Measurements from ENCODE around the gene KDM4E. TPM values are rescaled to one million over a fixed set of nuclear protein-coding genes. Genes with fewer than 3 reads are reported as not detected.

The KDM4E gene
- total and polyA plus RNA-seq, 9 of the 15 experiments (the other 6 are each of a cell fraction or from before 2014, with no cell fraction given), result 0.04 TPM; not detected in 8

- TF ChIP-seq DNMT1 (IDR thresholded peaks at IDR 0.05) (no peak), ZKSCAN3 (CRISPR knock-in tag; IDR thresholded peaks at IDR 0.05) (no peak), NFIC (IDR thresholded peaks at IDR 0.05) (no peak), ZBTB8A (IDR thresholded peaks at IDR 0.05; ENCODE audit: partially characterized antibody) (no peak), CHD2 (IDR thresholded peaks at IDR 0.05; ENCODE audit: low read depth, low read length) (0 out of 2 replicates have a peak, but pooled peaks have one; percentile 28), KDM4B (IDR thresholded peaks at IDR 0.05; ENCODE audit: borderline replicate concordance in 2 of 2, low read depth in 1 of 2) (no peak), MAX (CRISPR knock-in tag; IDR thresholded peaks at IDR 0.05) (peak; percentile 55; the same call in 1 of the 2 replicates), SNRNP70 (optimal IDR thresholded peaks at IDR 0.05; ENCODE audit: low read depth, low read length) (no peak), MEF2D (tag; conservative IDR thresholded peaks at IDR 0.05; ENCODE audit: low read depth) (no peak), ZC3H11A (IDR thresholded peaks at IDR 0.05; ENCODE audit: low read depth, low read length) (0 out of 2 replicates have a peak, but pooled peaks have one; percentile 59), CBFB (CRISPR knock-in tag; IDR thresholded peaks at IDR 0.05) (no peak), UBTF (IDR thresholded peaks at IDR 0.05; ENCODE audit: borderline replicate concordance in 1 of 2, low read depth in 2 of 2, low read length in 2 of 2) (no peak), ZFP91 (CRISPR knock-in tag; IDR thresholded peaks at IDR 0.05) (no peak), ZNF655 (CRISPR knock-in tag; IDR thresholded peaks at IDR 0.05) (no peak), RBFOX2 (IDR thresholded peaks at IDR 0.05; ENCODE audit: low read depth, low read length) (peak; percentile 67), RNF219 (CRISPR knock-in tag; IDR thresholded peaks at IDR 0.05) (no peak), DIDO1 (tag; IDR thresholded peaks at IDR 0.05; ENCODE audit: low read depth) (no peak), ZNF165 (CRISPR knock-in tag; IDR thresholded peaks at IDR 0.05; ENCODE audit: borderline replicate concordance) (no peak), ATF7 (IDR thresholded peaks at IDR 0.05) (peak; percentile 58; the same call in 1 of the 2 replicates), ZNF431 (CRISPR knock-in tag; IDR thresholded peaks at IDR 0.05) (no peak), HDAC8 (tag; IDR thresholded peaks at IDR 0.05) (no peak), ZNF212 (CRISPR knock-in tag; IDR thresholded peaks at IDR 0.05) (no peak), MCM3 (IDR thresholded peaks at IDR 0.05) (no peak)
Observed at GRCh38 chr11:95068549-95068948, 43.5 kb downstream of the KDM4E start (continued).

All from K562 (cell line).